ENCODE results near the gene GJC1. TPM values are rescaled to one million over a fixed set of nuclear protein-coding genes. Genes with fewer than 3 reads are reported as not detected.
A peak's percentile ranks its signal among the peaks of the same experiment; 100 is the strongest.

The GJC1 gene
- total and polyA plus RNA-seq, 2 of the 8 experiments (the other 6 are each of a cell fraction or from before 2014, with no cell fraction given), result 29.1 to 154 TPM

GRCh38 chr17:44758414-44759085 is 71.5 kb downstream of the GJC1 start, which contains the start of gene ADAM11:
TSS of gene ADAM11 (plus strand) at chr17:44758988. CDS start at chr17:44759200, 212 bp downstream.
- Histone ChIP-seq H3K23ac (ENCODE audit: insufficient read length) (no peak within 1 kb of the TSS), H3K27ac (ENCODE audit: low read depth, low read length) (no peak within 1 kb of the TSS), H2BK5ac (ENCODE audit: low read depth, low read length) (no peak within 1 kb of the TSS), H4K8ac (ENCODE audit: extremely low read depth, insufficient read depth, low read length) (peak within 1 kb of the TSS; percentile 38; the same call in 1 of the 2 replicates), H3K9me3 (ENCODE audit: insufficient read depth in 2 of 2, low read depth in 1 of 2, low read length in 1 of 2) (no peaks in the 10 kb centered on the region), H4K20me1 (replicated peaks in 1 of 2; ENCODE audit: control insufficient read depth in 1 of 2, insufficient read depth in 2 of 2, low read length in 2 of 2) (peaks cover 0 to 2% of the 10 kb centered on the region in 2 experiments), H3K36me3 (ENCODE audit: control insufficient read depth in 2 of 4, insufficient read depth in 4 of 4, low read length in 3 of 4) (no peaks in the 10 kb centered on the region), H3K23me2 (ENCODE audit: low read depth, low read length) (peaks cover 8% of the 10 kb centered on the region; the same call in 1 of the 2 replicates), H2BK120ac (replicated peaks; ENCODE audit: low read depth, low read length) (no peak within 1 kb of the TSS), H2BK20ac (ENCODE audit: low read length) (no peak within 1 kb of the TSS), H4K5ac (ENCODE audit: insufficient read length, low read depth, low read length) (no peak within 1 kb of the TSS), H2AK5ac (ENCODE audit: low read depth, low read length) (no peak within 1 kb of the TSS), H3K56ac (replicated peaks; ENCODE audit: insufficient read length, low read depth, low read length) (no peak within 1 kb of the TSS), H2BK15ac (ENCODE audit: low read length) (no peak within 1 kb of the TSS), H2AFZ (ENCODE audit: low read length) (no peak within 1 kb of the TSS; the same call in 1 of the 2 replicates), H3K4me3 (ENCODE audit: extremely low read depth in 1 of 4, insufficient read depth in 2 of 4, low read depth in 3 of 4, low read length in 4 of 4) (peak within 1 kb of the TSS; percentile 24 to 68 (median 42)), H3K4me1 (replicated peaks in 1 of 4; ENCODE audit: control insufficient read depth in 3 of 4, insufficient read depth in 4 of 4, low read length in 3 of 4) (peaks cover 0 to 7% (median 2%) of the 10 kb centered on the region in 4 experiments; a peak in 4 of 7 replicates), H2BK12ac (ENCODE audit: low read depth, low read length) (0 out of 2 replicates have a peak within 1 kb of the TSS, but pooled peaks have one; percentile 17), H3K14ac (ENCODE audit: insufficient read length) (no peak within 1 kb of the TSS), H3K79me2 (ENCODE audit: control insufficient read depth in 1 of 2, insufficient read depth in 2 of 2, low read length in 2 of 2) (no peaks in the 10 kb centered on the region), H3K4ac (replicated peaks; ENCODE audit: insufficient read length, low read depth, low read length) (no peak within 1 kb of the TSS), H3K27me3 (replicated peaks in 1 of 4; ENCODE audit: control insufficient read depth in 3 of 4, extremely low read depth in 1 of 4, insufficient read depth in 3 of 4, low read length in 3 of 4) (peaks cover 25 to 40% (median 34%) of the 10 kb centered on the region in 4 experiments), H3K4me2 (ENCODE audit: insufficient read depth in 1 of 2, low read depth in 2 of 2, low read length in 2 of 2) (peak within 1 kb of the TSS; percentile 56 to 88), H4K91ac (replicated peaks; ENCODE audit: insufficient read length, low read length) (no peak within 1 kb of the TSS), H3K9ac (replicated peaks in 1 of 4; ENCODE audit: extremely low read depth in 1 of 4, low read depth in 3 of 4, low read length in 3 of 4) (peak within 1 kb of the TSS in 1 of 4 experiments; percentile 24; a peak in 1 of 7 replicates), H3K18ac (ENCODE audit: extremely low read depth, low read length) (no peak within 1 kb of the TSS; the same call in 1 of the 2 replicates), H3K79me1 (ENCODE audit: low read depth, low read length) (no peaks in the 10 kb centered on the region)
- DNase-seq (ENCODE audit: low read depth in 1 of 2, low spot score in 2 of 2) (peak in 1 of 2 experiments; percentile 80), FAIRE-seq (no peak)
- ChIA-PET POLR2A (ENCODE audit: partially characterized antibody) (interaction anchor here (0.6 to 5.1 kb wide), 3 partner anchors 10 to 117 kb away, joined by 3 to 17 read pairs (median 11); no protein-coding TSS in a partner anchor), CTCF (ENCODE audit: partially characterized antibody) (interaction anchor here (1.0 to 2.5 kb wide), 5 partner anchors 11 to 108 kb away, joined by 3 to 9 read pairs (median 5); no protein-coding TSS in a partner anchor)
- 11% methylated on average over 22 of the region's 74 CpGs; no CpG with 5 or more reads in 1 of the 2 experiments for WGBS, 2 experiments (ENCODE audit: extremely low coverage in 1 of 2, insufficient coverage in 1 of 2, insufficient read length in 1 of 2, insufficient replicate concordance in 2 of 2, low coverage in 1 of 2, low lambda C conversion rate in 2 of 2, missing lambda C conversion rate in 1 of 2)
- TF ChIP-seq, protein P1, sequence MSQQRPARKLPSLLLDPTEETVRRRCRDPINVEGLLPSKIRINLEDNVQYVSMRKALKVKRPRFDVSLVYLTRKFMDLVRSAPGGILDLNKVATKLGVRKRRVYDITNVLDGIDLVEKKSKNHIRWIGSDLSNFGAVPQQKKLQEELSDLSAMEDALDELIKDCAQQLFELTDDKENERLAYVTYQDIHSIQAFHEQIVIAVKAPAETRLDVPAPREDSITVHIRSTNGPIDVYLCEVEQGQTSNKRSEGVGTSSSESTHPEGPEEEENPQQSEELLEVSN (IDR thresholded peaks at IDR 0.05), result peak; percentile 41
- peak; percentile 42 for TF ChIP-seq KDM4A (IDR thresholded peaks at IDR 0.05; ENCODE audit: low read depth, low read length, severe bottlenecking)
- peak; percentile 63 for TF ChIP-seq SUZ12 (IDR thresholded peaks at IDR 0.05; ENCODE audit: low read length)
- peak; percentile 37; the same call in 1 of the 2 replicates for TF ChIP-seq MAX (IDR thresholded peaks at IDR 0.05)
- no peak for TF ChIP-seq FOSL1 (IDR thresholded peaks at IDR 0.05; ENCODE audit: insufficient read depth, low read depth, low read length)
- no peak for TF ChIP-seq ASH2L (IDR thresholded peaks at IDR 0.05; ENCODE audit: low read length)
- peak; percentile 45 for TF ChIP-seq EZH2 (IDR thresholded peaks at IDR 0.05; ENCODE audit: low read depth, low read length, severe bottlenecking)

All from H1 (cell line).